KOPT-K1 (cell line): ENCODE results near the gene CAPS.

Experiments
- H3K27ac ChIP-seq: fragments of 200-600 bp; sonication (generic); 2 replicates; pipeline ENCODE4 v1.5.1; 2016; ENCODE audit warnings: antibody characterized with exemption, mild to moderate bottlenecking, low read depth, low read length; ENCODE audit not compliant: poor library complexity, severe bottlenecking
- H3K36me3 ChIP-seq: fragments of 200-600 bp; sonication (generic); 2 replicates; pipeline ENCODE4 v1.5.1; 2017; ENCODE audit warnings: antibody characterized with exemption, mild to moderate bottlenecking, low read length, moderate library complexity; ENCODE audit not compliant: insufficient read depth
- H3K9me3 ChIP-seq: fragments of 200-600 bp; sonication (generic); 2 replicates; pipeline ENCODE4 v1.5.1; 2017; ENCODE audit warnings: antibody characterized with exemption, low read length, mild to moderate bottlenecking; ENCODE audit not compliant: insufficient read depth, poor library complexity, severe bottlenecking

Gene CAPS

GRCh38 chr19:5914946-5915781, 1.1 kb downstream of the CAPS start:
- no peak overlapping the region for H3K27ac ChIP-seq
- H3K9me3 ChIP-seq: no peaks in the 10 kb centered on the region
- H3K36me3 ChIP-seq: peaks cover 66% of the 10 kb centered on the region

GRCh38 chr19:5915782-5916165, 1.7 kb downstream of the CAPS start:
- Histone ChIP-seq H3K27ac (no peak overlapping the region), H3K9me3 (no peaks in the 10 kb centered on the region), H3K36me3 (peaks cover 70% of the 10 kb centered on the region)

GRCh38 chr19:5916181-5916708, 2.2 kb downstream of the CAPS start:
- Histone ChIP-seq H3K9me3 (no peaks in the 10 kb centered on the region), H3K36me3 (peaks cover 75% of the 10 kb centered on the region), H3K27ac (no peak overlapping the region)

- H3K36me3 ChIP-seq: peaks cover 88% of the 10 kb centered on the region
- H3K9me3 ChIP-seq: no peaks in the 10 kb centered on the region
- no peak overlapping the region for H3K27ac ChIP-seq
Measured at GRCh38 chr19:5917431-5918107, 3.5 kb downstream of the CAPS start.

- Histone ChIP-seq H3K27ac (no peak overlapping the region), H3K36me3 (peaks cover 92% of the 10 kb centered on the region), H3K9me3 (no peaks in the 10 kb centered on the region)
Measured at GRCh38 chr19:5918463-5919079, 4.5 kb downstream of the CAPS start.

- H3K27ac ChIP-seq: no peak overlapping the region
- no peaks in the 10 kb centered on the region for H3K9me3 ChIP-seq
- peaks cover 98% of the 10 kb centered on the region for H3K36me3 ChIP-seq
Measured at GRCh38 chr19:5921516-5922160, 7.6 kb downstream of the CAPS start.

GRCh38 chr19:5922161-5922545, 8.1 kb downstream of the CAPS start:
- H3K36me3 ChIP-seq: peaks cover 98% of the 10 kb centered on the region
- H3K27ac ChIP-seq: no peak overlapping the region
- no peaks in the 10 kb centered on the region for H3K9me3 ChIP-seq

GRCh38 chr19:5923356-5923755, 9.3 kb downstream of the CAPS start:
- H3K9me3 ChIP-seq: no peaks in the 10 kb centered on the region
- no peak overlapping the region for H3K27ac ChIP-seq
- peaks cover 100% of the 10 kb centered on the region for H3K36me3 ChIP-seq

GRCh38 chr19:5925830-5926427, 11.9 kb downstream of the CAPS start:
- Histone ChIP-seq H3K36me3 (peaks cover 100% of the 10 kb centered on the region), H3K27ac (no peak overlapping the region), H3K9me3 (no peaks in the 10 kb centered on the region)

- H3K27ac ChIP-seq: no peak overlapping the region
- peaks cover 99% of the 10 kb centered on the region for H3K36me3 ChIP-seq
- no peaks in the 10 kb centered on the region for H3K9me3 ChIP-seq
Measured at GRCh38 chr19:5926641-5927440, 12.8 kb downstream of the CAPS start.

GRCh38 chr19:5927441-5927821, 13.4 kb downstream of the CAPS start:
- Histone ChIP-seq H3K27ac (no peak overlapping the region), H3K36me3 (peaks cover 99% of the 10 kb centered on the region), H3K9me3 (no peaks in the 10 kb centered on the region)

- peaks cover 99% of the 10 kb centered on the region for H3K36me3 ChIP-seq
- H3K27ac ChIP-seq: no peak overlapping the region
- H3K9me3 ChIP-seq: no peaks in the 10 kb centered on the region
Measured at GRCh38 chr19:5929179-5929578, 15.1 kb downstream of the CAPS start.

GRCh38 chr19:5929625-5930024, 15.6 kb downstream of the CAPS start:
- no peak overlapping the region for H3K27ac ChIP-seq
- no peaks in the 10 kb centered on the region for H3K9me3 ChIP-seq
- peaks cover 95% of the 10 kb centered on the region for H3K36me3 ChIP-seq

GRCh38 chr19:5931251-5931650, 17.2 kb downstream of the CAPS start:
- Histone ChIP-seq H3K9me3 (no peaks in the 10 kb centered on the region), H3K27ac (no peak overlapping the region), H3K36me3 (peaks cover 88% of the 10 kb centered on the region)
